GM23338 (cell line): ENCODE data around the gene MCCC1. TPM values are rescaled to one million over a fixed set of nuclear protein-coding genes. Genes with fewer than 3 reads are reported as not detected.

Experiments
- ATAC-seq: fragments of 200-7000 bp; cut with Tn5 transposase; 3 replicates; pipeline ENCODE4 v1.9.1; 2020
- DNase-seq: peaks from one replicate; pipeline ENCODE4 v3.0.0-alpha.2; 2015; ENCODE audit warnings: low spot score
- H2AFZ ChIP-seq: fragments of 200-600 bp; sonication (generic); 2 replicates; pipeline ENCODE4 v1.8.0; 2016; ENCODE audit warnings: antibody characterized with exemption, mild to moderate bottlenecking, moderate library complexity
- H3F3A ChIP-seq: fragments of 200-600 bp; sonication (generic); replicated peaks from 2 replicates; pipeline ENCODE4 v1.8.0; 2017; ENCODE audit warnings: antibody characterized with exemption, mixed run types, low read depth
- H3K27ac ChIP-seq: fragments of 200-600 bp; sonication (generic); 2 replicates; pipeline ENCODE4 v1.6.1; 2016; ENCODE audit warnings: low read depth
- H3K27me3 ChIP-seq: fragments of 200-600 bp; sonication (generic); 2 replicates; pipeline ENCODE4 v1.8.0; 2016; ENCODE audit warnings: mild to moderate bottlenecking, mixed run types, moderate library complexity; ENCODE audit not compliant: insufficient read depth
- H3K36me3 ChIP-seq: fragments of 200-600 bp; sonication (generic); 2 replicates; pipeline ENCODE4 v1.8.0; 2016; ENCODE audit warnings: mild to moderate bottlenecking; ENCODE audit not compliant: insufficient read depth
- H3K4me1 ChIP-seq: fragments of 200-600 bp; sonication (generic); 2 replicates; pipeline ENCODE4 v1.8.0; 2016; ENCODE audit warnings: mild to moderate bottlenecking, moderate library complexity; ENCODE audit not compliant: insufficient read depth
- H3K4me2 ChIP-seq: fragments of 200-600 bp; sonication (generic); 2 replicates; pipeline ENCODE4 v1.7.1; 2017; ENCODE audit warnings: mixed run types
- H3K4me3 ChIP-seq: fragments of 200-600 bp; sonication (generic); 2 replicates; pipeline ENCODE4 v1.6.1; 2016; ENCODE audit warnings: mixed run types
- H3K79me2 ChIP-seq: fragments of 200-600 bp; sonication (generic); replicated peaks from 2 replicates; pipeline ENCODE4 v1.8.0; 2017; ENCODE audit warnings: mild to moderate bottlenecking; ENCODE audit not compliant: insufficient read depth
- H3K9me2 ChIP-seq: fragments of 200-600 bp; sonication (generic); 2 replicates; pipeline ENCODE4 v1.8.0; 2017; ENCODE audit not compliant: insufficient read depth
- H4K20me1 ChIP-seq: fragments of 200-600 bp; sonication (generic); replicated peaks from 2 replicates; pipeline ENCODE4 v1.8.0; 2017; ENCODE audit warnings: mild to moderate bottlenecking; ENCODE audit not compliant: insufficient read depth
- H3K27ac Mint-ChIP-seq: 2 replicates; pipeline ENCODE4 v1.8.0; 2020; ENCODE audit warnings: inconsistent platforms, mild to moderate bottlenecking, moderate library complexity, mixed read lengths
- H3K27me3 Mint-ChIP-seq: 3 replicates; pipeline ENCODE4 v1.8.0; 2022; ENCODE audit warnings: low read depth, mild to moderate bottlenecking, moderate library complexity, mixed read lengths, inconsistent platforms; ENCODE audit not compliant: insufficient read depth, poor library complexity
- H3K36me3 Mint-ChIP-seq: 3 replicates; pipeline ENCODE4 v1.8.0; 2021; ENCODE audit warnings: low read depth, mild to moderate bottlenecking, inconsistent platforms, moderate library complexity, mixed read lengths
- H3K4me1 Mint-ChIP-seq: 3 replicates; pipeline ENCODE4 v1.8.0; 2020; ENCODE audit warnings: mild to moderate bottlenecking, inconsistent platforms, mixed read lengths
- H3K4me3 Mint-ChIP-seq: 3 replicates; pipeline ENCODE4 v1.8.0; 2021; ENCODE audit warnings: moderate library complexity, mild to moderate bottlenecking, inconsistent platforms, mixed read lengths
- H3K9me3 Mint-ChIP-seq: 3 replicates; pipeline ENCODE4 v1.8.0; 2020; ENCODE audit warnings: moderate library complexity, mild to moderate bottlenecking, inconsistent platforms, mixed read lengths
- EZH2 ChIP-seq: fragments of 200-600 bp; sonication (generic); IDR thresholded peaks from one replicate; pipeline ENCODE4 v1.8.0; 2017; ENCODE audit warnings: antibody characterized with exemption, mild to moderate bottlenecking, low read depth; ENCODE audit not compliant: unreplicated experiment
- JUNB ChIP-seq: IDR thresholded peaks from one replicate; pipeline ENCODE4 v1.6.1; 2016; ENCODE audit warnings: antibody characterized with exemption; ENCODE audit not compliant: unreplicated experiment
- POLR2AphosphoS5 ChIP-seq: IDR thresholded peaks from 2 replicates; pipeline ENCODE4 v1.6.1; 2016; ENCODE audit warnings: antibody characterized with exemption, low read depth
- polyA plus RNA-seq: library from polyadenylated mRNA; unstranded; fragments of >200 nt; fragmentation: Nextera tagmentation; extraction: Ambion mirVana; gene quantifications from 2 replicates; pipeline ENCODE4 v1.2.1, GENCODE V29; 2016
- total RNA-seq: library from RNA; depleted of rRNA; stranded (reverse); fragments of >200 nt; shearing (Covaris generic); gene quantifications from 2 replicates; pipeline ENCODE4 v1.2.3, GENCODE V29; 2014
- TF ChIP-seq, protein P1 (sequence below): fragments of 250-450 bp; sonication (Bioruptor Pico); IDR thresholded peaks from 2 replicates; pipeline ENCODE4 v1.5.0; 2020; ENCODE audit warnings: mild to moderate bottlenecking, moderate library complexity
- TF ChIP-seq, protein P2 (sequence below): IDR thresholded peaks from one replicate; pipeline ENCODE4 v1.6.1; 2018; ENCODE audit warnings: antibody characterized with exemption; ENCODE audit not compliant: unreplicated experiment

Gene MCCC1
- total and polyA plus RNA-seq, 2 experiments from 2014 or later: 20.2 to 24.2 TPM

DNA sequence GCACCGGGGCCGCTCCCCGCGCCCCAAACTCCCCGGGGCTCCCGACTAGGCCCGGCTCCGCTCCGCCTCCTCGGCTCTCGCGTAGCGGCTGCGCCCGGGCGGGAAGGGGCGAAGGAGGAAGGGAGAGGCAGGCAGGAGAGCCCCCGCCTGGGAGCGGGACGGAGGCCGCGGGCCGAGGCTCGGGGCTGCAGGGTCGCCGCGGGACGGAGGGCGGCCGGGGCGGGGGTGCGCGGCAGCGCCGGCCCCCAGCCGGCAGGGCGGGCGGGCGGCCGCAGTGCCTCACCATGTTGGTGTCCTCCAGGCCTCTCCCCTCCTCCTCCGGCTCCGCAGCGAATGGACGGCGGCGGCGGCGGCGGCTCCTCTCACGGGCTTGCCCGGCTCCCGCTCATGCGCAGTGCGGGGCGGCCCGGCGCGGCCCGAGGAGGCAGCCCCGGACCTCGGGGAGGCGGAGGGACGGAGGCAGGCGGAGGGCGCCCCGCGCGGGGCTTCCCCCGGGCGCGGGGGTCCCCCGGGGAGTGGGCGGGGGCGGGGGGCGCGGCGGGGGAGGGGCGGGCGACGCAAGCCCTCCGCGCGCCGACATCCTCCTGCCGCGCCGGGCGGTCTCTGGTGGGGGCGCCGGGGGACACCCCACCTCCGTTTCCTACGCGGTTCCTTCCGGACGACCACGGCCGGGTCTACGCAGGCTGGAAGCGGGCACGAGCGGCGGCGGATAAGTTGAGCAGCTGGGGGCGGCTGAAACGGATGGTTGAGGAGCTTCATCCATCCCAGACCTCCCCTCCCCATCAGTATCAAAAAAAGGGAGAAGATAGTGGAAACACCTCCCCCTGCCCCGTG lies 118.9 kb downstream of the MCCC1 start, which contains the start of gene DCUN1D1:
DCUN1D1 (minus strand) TSS at position 335 of the 834 bp plus-strand sequence; CDS start at position 286, 49 bp downstream.
- Histone ChIP-seq H2AFZ (peak within 1 kb of the TSS; percentile 94), H3K27ac (peak within 1 kb of the TSS; percentile 90), H4K20me1 (0 out of 2 replicates have a peak, but pooled peaks cover 4% of the 10 kb centered on the region), H3K79me2 (peaks cover 43% of the 10 kb centered on the region), H3K27me3 (no peaks in the 10 kb centered on the region), H3K9me2 (no peaks in the 10 kb centered on the region), H3K36me3 (no peaks in the 10 kb centered on the region), H3K4me1 (peaks cover 36% of the 10 kb centered on the region), H3K4me3 (peak within 1 kb of the TSS; percentile 99), H3F3A (peaks cover 9% of the 10 kb centered on the region), H3K4me2 (peak within 1 kb of the TSS; percentile 88)
- peak; percentile 87 for DNase-seq
- ATAC-seq: peak; percentile 78
- H3K36me3 Mint-ChIP-seq: no peaks in the 10 kb centered on the region; the same call in 2 of the 3 replicates
- no peak for TF ChIP-seq EZH2
- TF ChIP-seq, protein P1, sequence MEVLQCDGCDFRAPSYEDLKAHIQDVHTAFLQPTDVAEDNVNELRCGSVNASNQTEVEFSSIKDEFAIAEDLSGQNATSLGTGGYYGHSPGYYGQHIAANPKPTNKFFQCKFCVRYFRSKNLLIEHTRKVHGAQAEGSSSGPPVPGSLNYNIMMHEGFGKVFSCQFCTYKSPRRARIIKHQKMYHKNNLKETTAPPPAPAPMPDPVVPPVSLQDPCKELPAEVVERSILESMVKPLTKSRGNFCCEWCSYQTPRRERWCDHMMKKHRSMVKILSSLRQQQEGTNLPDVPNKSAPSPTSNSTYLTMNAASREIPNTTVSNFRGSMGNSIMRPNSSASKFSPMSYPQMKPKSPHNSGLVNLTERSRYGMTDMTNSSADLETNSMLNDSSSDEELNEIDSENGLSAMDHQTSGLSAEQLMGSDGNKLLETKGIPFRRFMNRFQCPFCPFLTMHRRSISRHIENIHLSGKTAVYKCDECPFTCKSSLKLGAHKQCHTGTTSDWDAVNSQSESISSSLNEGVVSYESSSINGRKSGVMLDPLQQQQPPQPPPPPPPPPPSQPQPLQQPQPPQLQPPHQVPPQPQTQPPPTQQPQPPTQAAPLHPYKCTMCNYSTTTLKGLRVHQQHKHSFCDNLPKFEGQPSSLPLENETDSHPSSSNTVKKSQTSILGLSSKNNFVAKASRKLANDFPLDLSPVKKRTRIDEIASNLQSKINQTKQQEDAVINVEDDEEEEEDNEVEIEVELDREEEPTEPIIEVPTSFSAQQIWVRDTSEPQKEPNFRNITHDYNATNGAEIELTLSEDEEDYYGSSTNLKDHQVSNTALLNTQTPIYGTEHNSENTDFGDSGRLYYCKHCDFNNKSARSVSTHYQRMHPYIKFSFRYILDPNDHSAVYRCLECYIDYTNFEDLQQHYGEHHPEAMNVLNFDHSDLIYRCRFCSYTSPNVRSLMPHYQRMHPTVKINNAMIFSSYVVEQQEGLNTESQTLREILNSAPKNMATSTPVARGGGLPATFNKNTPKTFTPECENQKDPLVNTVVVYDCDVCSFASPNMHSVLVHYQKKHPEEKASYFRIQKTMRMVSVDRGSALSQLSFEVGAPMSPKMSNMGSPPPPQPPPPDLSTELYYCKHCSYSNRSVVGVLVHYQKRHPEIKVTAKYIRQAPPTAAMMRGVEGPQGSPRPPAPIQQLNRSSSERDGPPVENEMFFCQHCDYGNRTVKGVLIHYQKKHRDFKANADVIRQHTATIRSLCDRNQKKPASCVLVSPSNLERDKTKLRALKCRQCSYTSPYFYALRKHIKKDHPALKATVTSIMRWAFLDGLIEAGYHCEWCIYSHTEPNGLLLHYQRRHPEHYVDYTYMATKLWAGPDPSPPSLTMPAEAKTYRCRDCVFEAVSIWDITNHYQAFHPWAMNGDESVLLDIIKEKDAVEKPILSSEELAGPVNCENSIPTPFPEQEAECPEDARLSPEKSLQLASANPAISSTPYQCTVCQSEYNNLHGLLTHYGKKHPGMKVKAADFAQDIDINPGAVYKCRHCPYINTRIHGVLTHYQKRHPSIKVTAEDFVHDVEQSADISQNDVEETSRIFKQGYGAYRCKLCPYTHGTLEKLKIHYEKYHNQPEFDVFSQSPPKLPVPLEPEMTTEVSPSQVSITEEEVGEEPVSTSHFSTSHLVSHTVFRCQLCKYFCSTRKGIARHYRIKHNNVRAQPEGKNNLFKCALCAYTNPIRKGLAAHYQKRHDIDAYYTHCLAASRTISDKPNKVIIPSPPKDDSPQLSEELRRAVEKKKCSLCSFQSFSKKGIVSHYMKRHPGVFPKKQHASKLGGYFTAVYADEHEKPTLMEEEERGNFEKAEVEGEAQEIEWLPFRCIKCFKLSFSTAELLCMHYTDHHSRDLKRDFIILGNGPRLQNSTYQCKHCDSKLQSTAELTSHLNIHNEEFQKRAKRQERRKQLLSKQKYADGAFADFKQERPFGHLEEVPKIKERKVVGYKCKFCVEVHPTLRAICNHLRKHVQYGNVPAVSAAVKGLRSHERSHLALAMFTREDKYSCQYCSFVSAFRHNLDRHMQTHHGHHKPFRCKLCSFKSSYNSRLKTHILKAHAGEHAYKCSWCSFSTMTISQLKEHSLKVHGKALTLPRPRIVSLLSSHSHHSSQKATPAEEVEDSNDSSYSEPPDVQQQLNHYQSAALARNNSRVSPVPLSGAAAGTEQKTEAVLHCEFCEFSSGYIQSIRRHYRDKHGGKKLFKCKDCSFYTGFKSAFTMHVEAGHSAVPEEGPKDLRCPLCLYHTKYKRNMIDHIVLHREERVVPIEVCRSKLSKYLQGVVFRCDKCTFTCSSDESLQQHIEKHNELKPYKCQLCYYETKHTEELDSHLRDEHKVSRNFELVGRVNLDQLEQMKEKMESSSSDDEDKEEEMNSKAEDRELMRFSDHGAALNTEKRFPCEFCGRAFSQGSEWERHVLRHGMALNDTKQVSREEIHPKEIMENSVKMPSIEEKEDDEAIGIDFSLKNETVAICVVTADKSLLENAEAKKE (CRISPR knock-in tag): no peak
- no peak for TF ChIP-seq JUNB
- TF ChIP-seq POLR2AphosphoS5: peak; percentile 65
- TF ChIP-seq, protein P2, sequence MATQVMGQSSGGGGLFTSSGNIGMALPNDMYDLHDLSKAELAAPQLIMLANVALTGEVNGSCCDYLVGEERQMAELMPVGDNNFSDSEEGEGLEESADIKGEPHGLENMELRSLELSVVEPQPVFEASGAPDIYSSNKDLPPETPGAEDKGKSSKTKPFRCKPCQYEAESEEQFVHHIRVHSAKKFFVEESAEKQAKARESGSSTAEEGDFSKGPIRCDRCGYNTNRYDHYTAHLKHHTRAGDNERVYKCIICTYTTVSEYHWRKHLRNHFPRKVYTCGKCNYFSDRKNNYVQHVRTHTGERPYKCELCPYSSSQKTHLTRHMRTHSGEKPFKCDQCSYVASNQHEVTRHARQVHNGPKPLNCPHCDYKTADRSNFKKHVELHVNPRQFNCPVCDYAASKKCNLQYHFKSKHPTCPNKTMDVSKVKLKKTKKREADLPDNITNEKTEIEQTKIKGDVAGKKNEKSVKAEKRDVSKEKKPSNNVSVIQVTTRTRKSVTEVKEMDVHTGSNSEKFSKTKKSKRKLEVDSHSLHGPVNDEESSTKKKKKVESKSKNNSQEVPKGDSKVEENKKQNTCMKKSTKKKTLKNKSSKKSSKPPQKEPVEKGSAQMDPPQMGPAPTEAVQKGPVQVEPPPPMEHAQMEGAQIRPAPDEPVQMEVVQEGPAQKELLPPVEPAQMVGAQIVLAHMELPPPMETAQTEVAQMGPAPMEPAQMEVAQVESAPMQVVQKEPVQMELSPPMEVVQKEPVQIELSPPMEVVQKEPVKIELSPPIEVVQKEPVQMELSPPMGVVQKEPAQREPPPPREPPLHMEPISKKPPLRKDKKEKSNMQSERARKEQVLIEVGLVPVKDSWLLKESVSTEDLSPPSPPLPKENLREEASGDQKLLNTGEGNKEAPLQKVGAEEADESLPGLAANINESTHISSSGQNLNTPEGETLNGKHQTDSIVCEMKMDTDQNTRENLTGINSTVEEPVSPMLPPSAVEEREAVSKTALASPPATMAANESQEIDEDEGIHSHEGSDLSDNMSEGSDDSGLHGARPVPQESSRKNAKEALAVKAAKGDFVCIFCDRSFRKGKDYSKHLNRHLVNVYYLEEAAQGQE: no peak
- H3K4me3 Mint-ChIP-seq: peak within 1 kb of the TSS; percentile 99
- H3K9me3 Mint-ChIP-seq: no peaks in the 10 kb centered on the region
- H3K27me3 Mint-ChIP-seq: peaks cover 5% of the 10 kb centered on the region
- peaks cover 31% of the 10 kb centered on the region for H3K4me1 Mint-ChIP-seq
- peak within 1 kb of the TSS; percentile 92 for H3K27ac Mint-ChIP-seq
